SW 1271 (cell line): Measurements from ENCODE around the gene OR10AD1.

Experiments
- DNase-seq, 2 experiments: peaks; one replicate each; lab custom pipeline; 2025; lab: John Stamatoyannopoulos, UW

OR10AD1 gene

GRCh38 chr12:48191096-48191495 is 12.0 kb downstream of the OR10AD1 start:
- no peak for DNase-seq

- DNase-seq = peak in 1 of 2 experiments; percentile 73
Measured at GRCh38 chr12:48189331-48190125, 13.6 kb downstream of the OR10AD1 start.

- no peak for DNase-seq
Measured at GRCh38 chr12:48187916-48188695, 15.0 kb downstream of the OR10AD1 start.

- no peak for DNase-seq
Measured at GRCh38 chr12:48185181-48185919, 17.7 kb downstream of the OR10AD1 start.

- no peak for DNase-seq
Measured at GRCh38 chr12:48184549-48184922, 18.6 kb downstream of the OR10AD1 start.

- no peak for DNase-seq
Measured at GRCh38 chr12:48183876-48184548, 19.1 kb downstream of the OR10AD1 start.

- peak; percentile 85 to 88 for DNase-seq
Measured at GRCh38 chr12:48183091-48183875, 19.8 kb downstream of the OR10AD1 start, which contains the start of gene CCDC184. Gene CCDC184, plus strand, starts transcription at chr12:48183644. Its CDS starts 479 bp downstream, at chr12:48184123.

GRCh38 chr12:48182631-48183030 is 20.5 kb downstream of the OR10AD1 start:
- DNase-seq = no peak

GRCh38 chr12:48180857-48181495 is 22.1 kb downstream of the OR10AD1 start:
- DNase-seq = no peak

GRCh38 chr12:48180424-48180823 is 22.7 kb downstream of the OR10AD1 start:
- no peak for DNase-seq

- no peak for DNase-seq
Measured at GRCh38 chr12:48179466-48179865, 23.6 kb downstream of the OR10AD1 start.

- no peak for DNase-seq
Measured at GRCh38 chr12:48177982-48178381, 25.1 kb downstream of the OR10AD1 start.

GRCh38 chr12:48176417-48176751 is 26.7 kb downstream of the OR10AD1 start:
- DNase-seq = no peak

GRCh38 chr12:48175613-48176416 is 27.3 kb downstream of the OR10AD1 start:
- no peak for DNase-seq

GRCh38 chr12:48169011-48169410 is 34.1 kb downstream of the OR10AD1 start:
- no peak for DNase-seq

GRCh38 chr12:48165089-48165981 is 37.8 kb downstream of the OR10AD1 start:
- peak in 1 of 2 experiments; percentile 44 for DNase-seq

GRCh38 chr12:48164451-48164850 is 38.6 kb downstream of the OR10AD1 start:
- no peak for DNase-seq

- no peak for DNase-seq
Measured at GRCh38 chr12:48163150-48163747, 39.8 kb downstream of the OR10AD1 start.
